BJ (cell line): ENCODE data around the gene DOCK4. TPM values are rescaled to one million over a fixed set of nuclear protein-coding genes. Genes with fewer than 3 reads are reported as not detected.

ENCODE experiments used
- CTCF ChIA-PET: fragments of 350-600 bp; formaldehyde crosslinking; extraction: SDS; loops from one replicate; lab custom pipeline; 2021; ENCODE audit warnings: antibody characterized with exemption, inconsistent platforms; lab: Yijun Ruan, JAX
- POLR2A ChIA-PET: fragments of 300-600 bp; sonication (Branson Sonifier 250); formaldehyde crosslinking; extraction: SDS; loops from one replicate; lab custom pipeline; 2021; ENCODE audit warnings: antibody characterized with exemption; lab: Charles Lee
- DNase-seq: peaks from one replicate; pipeline ENCODE4 v3.0.0-alpha.2; 2011; ENCODE audit warnings: low read depth
- H3K27me3 ChIP-seq: 2 replicates; pipeline ENCODE4 v1.6.0; 2011; ENCODE audit warnings: low read length; ENCODE audit not compliant: control insufficient read depth, insufficient read depth
- H3K36me3 ChIP-seq: 2 replicates; pipeline ENCODE4 v1.5.1; 2011; ENCODE audit warnings: low read length; ENCODE audit not compliant: control insufficient read depth, insufficient read depth
- H3K4me3 ChIP-seq: 2 replicates; pipeline ENCODE4 v1.5.1; 2011; ENCODE audit warnings: low read depth, mild to moderate bottlenecking, control low read depth, low read length
- CTCF ChIP-seq: IDR thresholded peaks from 2 replicates; pipeline ENCODE4 v1.5.1; 2011; ENCODE audit warnings: low read depth, mild to moderate bottlenecking, control low read depth, inconsistent platforms, low read length, moderate library complexity; ENCODE audit not compliant: insufficient read depth
- polyA plus RNA-seq: library from polyadenylated mRNA; depleted of rRNA; stranded (reverse); fragments of >200 nt; gene quantifications from 2 replicates; pipeline ENCODE4 v1.2.3, GENCODE V29; 2011

The DOCK4 gene
- polyA plus RNA-seq, 1 experiment, result 0.15 TPM

- Histone ChIP-seq H3K4me3 (no peak overlapping the region), H3K36me3 (no peaks in the 10 kb centered on the region), H3K27me3 (no peaks in the 10 kb centered on the region)
- no peak for DNase-seq
- POLR2A ChIA-PET, result no interaction called here
- no peak for TF ChIP-seq CTCF
- CTCF ChIA-PET, result interaction anchor here (0.6 kb wide), 1 partner anchor 39 kb away, joined by 4 read pairs; no protein-coding TSS in a partner anchor
Measured at GRCh38 chr7:112140600-112140999, 65.6 kb downstream of the DOCK4 start.

GRCh38 chr7:112138938-112139337, 67.3 kb downstream of the DOCK4 start:
- POLR2A ChIA-PET, result no interaction called here

GRCh38 chr7:112138325-112138852, 67.8 kb downstream of the DOCK4 start:
- no peak overlapping the region for H3K4me3 ChIP-seq
- no peak for DNase-seq
- ChIA-PET POLR2A (no interaction called here), CTCF (interaction anchor here (1.0 kb wide), 1 partner anchor 702 kb away, joined by 3 read pairs; no protein-coding TSS in a partner anchor)
- H3K36me3 ChIP-seq, result no peaks in the 10 kb centered on the region
- TF ChIP-seq CTCF, result no peak
- no peaks in the 10 kb centered on the region for H3K27me3 ChIP-seq

More at GRCh38 chr7:112138938-112139337, 67.3 kb downstream of the DOCK4 start:
- no peak for TF ChIP-seq CTCF
- DNase-seq, result no peak
- Histone ChIP-seq H3K36me3 (no peaks in the 10 kb centered on the region), H3K27me3 (no peaks in the 10 kb centered on the region), H3K4me3 (no peak overlapping the region)
- CTCF ChIA-PET, result interaction anchor here (1.0 kb wide), 1 partner anchor 701 kb away, joined by 3 read pairs; no protein-coding TSS in a partner anchor

- no peak overlapping the region for H3K4me3 ChIP-seq
- DNase-seq, result no peak
- no peak for TF ChIP-seq CTCF
- no peaks in the 10 kb centered on the region for H3K27me3 ChIP-seq
- H3K36me3 ChIP-seq, result no peaks in the 10 kb centered on the region
- POLR2A ChIA-PET, result no interaction called here
- CTCF ChIA-PET, result interaction anchor here (0.5 kb wide), 1 partner anchor 378 kb away, joined by 4 read pairs; no protein-coding TSS in a partner anchor
Measured at GRCh38 chr7:112137141-112138101, 68.8 kb downstream of the DOCK4 start.
